ENCODE data around the gene IRX4.

IRX4 gene

GRCh38 chr5:1926071-1926440 is 43.3 kb upstream of the IRX4 start:
- no peak overlapping the region for H3K9ac ChIP-seq (ENCODE audit: low read length)
- H3F3A ChIP-seq (ENCODE audit: insufficient read depth, low read length) = no peaks in the 10 kb centered on the region
- no peak overlapping the region for H3K27ac ChIP-seq (ENCODE audit: low read length)
- H4K20me1 ChIP-seq (ENCODE audit: insufficient read depth, low read length) = no peaks in the 10 kb centered on the region
- DNase-seq = no peak
- H2AFZ ChIP-seq (ENCODE audit: low read length) = no peak overlapping the region
- peaks cover 44% of the 10 kb centered on the region for H3K27me3 ChIP-seq (replicated peaks; ENCODE audit: insufficient read depth, low read length)
- no peaks in the 10 kb centered on the region for H3K36me3 ChIP-seq (replicated peaks; ENCODE audit: insufficient read depth, low read length)
- H3K4me3 ChIP-seq (ENCODE audit: low read length) = no peak overlapping the region
- no peaks in the 10 kb centered on the region for H3K79me2 ChIP-seq (ENCODE audit: low read length)
- H3K9me3 ChIP-seq (replicated peaks; ENCODE audit: insufficient read depth, low read length) = no peaks in the 10 kb centered on the region
- H3K9me2 ChIP-seq (replicated peaks; ENCODE audit: insufficient read depth, low read length) = no peaks in the 10 kb centered on the region
- H3K4me1 ChIP-seq (ENCODE audit: low read length) = no peaks in the 10 kb centered on the region
- H3K4me2 ChIP-seq (ENCODE audit: low read depth, low read length) = no peak overlapping the region
- TF ChIP-seq EZH2phosphoT487 (IDR thresholded peaks at IDR 0.05; ENCODE audit: low read length) (no peak), CTCF (IDR thresholded peaks at IDR 0.05; ENCODE audit: low read length) (no peak), EZH2 (optimal IDR thresholded peaks at IDR 0.05; ENCODE audit: low read depth, low read length) (no peak)

GRCh38 chr5:1925111-1926070 is 42.7 kb upstream of the IRX4 start:
- Histone ChIP-seq H3K9me2 (replicated peaks; ENCODE audit: insufficient read depth, low read length) (no peaks in the 10 kb centered on the region), H2AFZ (ENCODE audit: low read length) (no peak overlapping the region), H3K9ac (ENCODE audit: low read length) (no peak overlapping the region), H3K4me1 (ENCODE audit: low read length) (no peaks in the 10 kb centered on the region), H3K4me2 (ENCODE audit: low read depth, low read length) (no peak overlapping the region), H3K27me3 (replicated peaks; ENCODE audit: insufficient read depth, low read length) (peaks cover 44% of the 10 kb centered on the region), H3F3A (ENCODE audit: insufficient read depth, low read length) (no peaks in the 10 kb centered on the region), H3K4me3 (ENCODE audit: low read length) (no peak overlapping the region), H3K36me3 (replicated peaks; ENCODE audit: insufficient read depth, low read length) (no peaks in the 10 kb centered on the region), H3K27ac (ENCODE audit: low read length) (no peak overlapping the region), H3K79me2 (ENCODE audit: low read length) (no peaks in the 10 kb centered on the region), H3K9me3 (replicated peaks; ENCODE audit: insufficient read depth, low read length) (no peaks in the 10 kb centered on the region), H4K20me1 (ENCODE audit: insufficient read depth, low read length) (no peaks in the 10 kb centered on the region)
- DNase-seq = no peak
- TF ChIP-seq EZH2phosphoT487 (IDR thresholded peaks at IDR 0.05; ENCODE audit: low read length) = no peak
- no peak for TF ChIP-seq EZH2 (optimal IDR thresholded peaks at IDR 0.05; ENCODE audit: low read depth, low read length)
- TF ChIP-seq CTCF (IDR thresholded peaks at IDR 0.05; ENCODE audit: low read length) = no peak

- Histone ChIP-seq H3K9me2 (replicated peaks; ENCODE audit: insufficient read depth, low read length) (no peaks in the 10 kb centered on the region), H4K20me1 (ENCODE audit: insufficient read depth, low read length) (no peaks in the 10 kb centered on the region), H3K4me2 (ENCODE audit: low read depth, low read length) (no peak overlapping the region), H3K27ac (ENCODE audit: low read length) (no peak overlapping the region), H3K9ac (ENCODE audit: low read length) (no peak overlapping the region), H3F3A (ENCODE audit: insufficient read depth, low read length) (no peaks in the 10 kb centered on the region), H3K4me3 (ENCODE audit: low read length) (no peak overlapping the region), H3K9me3 (replicated peaks; ENCODE audit: insufficient read depth, low read length) (no peaks in the 10 kb centered on the region), H2AFZ (ENCODE audit: low read length) (no peak overlapping the region), H3K36me3 (replicated peaks; ENCODE audit: insufficient read depth, low read length) (no peaks in the 10 kb centered on the region), H3K79me2 (ENCODE audit: low read length) (no peaks in the 10 kb centered on the region), H3K4me1 (ENCODE audit: low read length) (no peaks in the 10 kb centered on the region), H3K27me3 (replicated peaks; ENCODE audit: insufficient read depth, low read length) (peaks cover 44% of the 10 kb centered on the region)
- no peak for DNase-seq
- no peak for TF ChIP-seq CTCF (IDR thresholded peaks at IDR 0.05; ENCODE audit: low read length)
- no peak for TF ChIP-seq EZH2 (optimal IDR thresholded peaks at IDR 0.05; ENCODE audit: low read depth, low read length)
- TF ChIP-seq EZH2phosphoT487 (IDR thresholded peaks at IDR 0.05; ENCODE audit: low read length) = no peak
Measured at GRCh38 chr5:1923766-1924165, 41.0 kb upstream of the IRX4 start.

All from MM.1S (cell line).